ENCODE data around the gene RASIP1. TPM values are rescaled to one million over a fixed set of nuclear protein-coding genes. Genes with fewer than 3 reads are reported as not detected.

Gene RASIP1
- total RNA-seq, 1 donor from 2014 or later, result 0.43 TPM

DNA sequence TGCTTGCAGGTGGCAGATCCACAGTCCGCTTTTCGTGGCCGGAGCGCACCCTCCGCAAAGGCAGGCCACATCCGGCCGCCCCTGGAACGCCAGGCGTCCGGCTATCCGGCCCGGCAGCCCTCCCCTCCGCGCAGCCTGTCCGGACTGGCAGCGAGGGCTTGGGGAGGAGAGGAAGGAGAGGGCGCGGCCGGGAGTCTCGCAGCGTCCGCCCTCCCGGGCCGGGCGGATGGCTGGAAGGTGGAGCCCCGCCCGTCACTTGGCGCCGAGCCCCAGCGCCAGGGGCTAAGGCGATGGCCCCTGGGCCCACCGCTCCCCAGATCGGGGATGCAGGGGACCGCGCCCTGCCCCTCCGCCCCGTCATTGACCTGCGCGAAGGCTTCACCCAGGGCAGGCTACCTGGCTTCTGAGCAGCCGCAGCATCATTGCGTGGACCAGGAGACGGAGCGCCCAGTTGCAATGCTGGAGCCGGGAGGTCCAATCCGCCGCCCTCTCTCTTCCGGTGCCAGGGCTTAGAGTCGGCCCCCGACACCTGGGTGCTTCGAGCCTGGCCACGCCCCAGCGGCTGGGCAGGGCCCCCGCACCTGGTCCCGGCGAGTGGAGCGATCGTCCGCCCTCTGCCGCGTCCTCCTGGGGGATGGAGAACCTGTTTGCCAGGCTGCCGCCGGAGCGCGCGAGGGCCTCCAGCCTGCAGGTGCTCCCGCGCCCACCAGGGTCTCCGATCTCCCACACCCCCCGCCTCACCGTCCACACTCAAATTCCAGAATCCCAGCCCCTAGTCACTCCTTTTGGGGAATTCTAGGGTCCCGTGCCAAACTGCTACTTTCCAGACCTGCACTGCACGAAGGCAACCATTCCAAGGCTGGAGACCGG, 12.3 kb upstream of the RASIP1 start, which contains the start of gene FUT1:
Gene FUT1, minus strand, starts transcription at position 146 of the 870 bp plus-strand sequence. CDS start 1,360 bp downstream, outside the sequence.
- no peak for TF ChIP-seq CTCF (IDR thresholded peaks at IDR 0.05)
- H3K27ac Mint-ChIP-seq (ENCODE audit: unreplicated experiment), result no peak within 1 kb of the TSS
- H3K4me1 Mint-ChIP-seq (ENCODE audit: unreplicated experiment), result peaks cover 9% of the 10 kb centered on the region
- DNase-seq (ENCODE audit: extremely low spot score, unreplicated experiment), result no peak
- no peaks in the 10 kb centered on the region for H3K36me3 Mint-ChIP-seq (ENCODE audit: unreplicated experiment)
- peaks cover 15% of the 10 kb centered on the region for H3K27me3 Mint-ChIP-seq (ENCODE audit: unreplicated experiment)
- H3K9me3 Mint-ChIP-seq (ENCODE audit: unreplicated experiment), result no peaks in the 10 kb centered on the region
- peak within 1 kb of the TSS; percentile 48 for H3K4me3 Mint-ChIP-seq (ENCODE audit: unreplicated experiment)

GRCh38 chr19:48751845-48752495, 11.6 kb upstream of the RASIP1 start:
- Mint-ChIP-seq H3K27me3 (ENCODE audit: unreplicated experiment) (peaks cover 15% of the 10 kb centered on the region), H3K36me3 (ENCODE audit: unreplicated experiment) (no peaks in the 10 kb centered on the region), H3K4me3 (ENCODE audit: unreplicated experiment) (peak overlapping the region; percentile 48), H3K9me3 (ENCODE audit: unreplicated experiment) (no peaks in the 10 kb centered on the region), H3K4me1 (ENCODE audit: unreplicated experiment) (peaks cover 11% of the 10 kb centered on the region), H3K27ac (ENCODE audit: unreplicated experiment) (no peak overlapping the region)
- no peak for TF ChIP-seq CTCF (IDR thresholded peaks at IDR 0.05)
- no peak for DNase-seq (ENCODE audit: extremely low spot score, unreplicated experiment)

DNA sequence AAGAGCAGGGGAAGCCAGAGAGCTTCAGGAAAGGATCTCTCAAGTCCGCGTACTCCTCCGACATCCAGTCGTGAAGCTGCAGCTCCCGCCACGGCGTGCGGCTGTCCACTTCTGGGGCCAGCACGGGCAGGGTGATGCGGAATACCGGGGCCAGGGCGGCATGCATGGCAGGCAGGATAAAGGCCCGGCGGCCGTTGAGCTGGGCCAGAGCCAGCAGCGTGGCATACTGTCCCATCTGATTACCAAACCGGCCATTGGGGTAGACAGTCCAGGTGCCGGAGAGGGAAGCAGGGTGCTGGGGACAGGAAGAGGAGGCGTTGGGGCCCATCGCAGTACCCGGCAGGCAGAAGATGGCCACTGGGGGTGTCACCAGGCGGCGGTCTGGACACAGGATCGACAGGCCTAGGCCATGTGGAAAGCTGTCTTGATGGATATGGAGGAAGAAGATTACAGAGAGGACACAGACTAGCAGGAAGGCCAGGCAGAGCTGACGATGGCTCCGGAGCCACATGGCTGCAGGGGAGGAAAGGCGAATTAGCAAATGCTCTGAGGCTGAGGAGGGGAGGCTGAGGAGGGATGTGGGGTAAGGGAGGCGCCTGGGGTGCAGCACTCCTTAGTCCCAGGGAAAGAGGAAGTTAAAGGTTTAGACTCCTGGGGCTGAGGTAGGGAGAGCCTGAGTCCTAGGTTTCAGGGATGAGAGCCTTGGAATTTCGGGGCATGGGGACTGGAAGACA, 10.5 kb upstream of the RASIP1 start:
- Mint-ChIP-seq H3K4me3 (ENCODE audit: unreplicated experiment) (no peak overlapping the region), H3K36me3 (ENCODE audit: unreplicated experiment) (no peaks in the 10 kb centered on the region), H3K27ac (ENCODE audit: unreplicated experiment) (no peak overlapping the region)

GRCh38 chr19:48750351-48750750, 9.9 kb upstream of the RASIP1 start:
- no peak for DNase-seq (ENCODE audit: extremely low spot score, unreplicated experiment)
- Mint-ChIP-seq H3K9me3 (ENCODE audit: unreplicated experiment) (no peaks in the 10 kb centered on the region), H3K4me1 (ENCODE audit: unreplicated experiment) (peaks cover 13% of the 10 kb centered on the region), H3K27ac (ENCODE audit: unreplicated experiment) (no peak overlapping the region), H3K27me3 (ENCODE audit: unreplicated experiment) (peaks cover 15% of the 10 kb centered on the region), H3K4me3 (ENCODE audit: unreplicated experiment) (no peak overlapping the region), H3K36me3 (ENCODE audit: unreplicated experiment) (no peaks in the 10 kb centered on the region)
- no peak for TF ChIP-seq CTCF (IDR thresholded peaks at IDR 0.05)

More for the DNA sequence above, 10.5 kb upstream of the RASIP1 start:
- Mint-ChIP-seq H3K4me1 (ENCODE audit: unreplicated experiment) (peaks cover 13% of the 10 kb centered on the region), H3K27me3 (ENCODE audit: unreplicated experiment) (peaks cover 15% of the 10 kb centered on the region), H3K9me3 (ENCODE audit: unreplicated experiment) (no peaks in the 10 kb centered on the region)
- DNase-seq (ENCODE audit: extremely low spot score, unreplicated experiment), result no peak
- no peak for TF ChIP-seq CTCF (IDR thresholded peaks at IDR 0.05)
